ENCODE results near the gene GRM8. TPM values are rescaled to one million over a fixed set of nuclear protein-coding genes. Genes with fewer than 3 reads are reported as not detected.

Gene GRM8
- total and polyA plus RNA-seq, 9 of the 15 experiments (the other 6 are each of a cell fraction or from before 2014, with no cell fraction given), result 0.13 TPM; not detected in 7

GRCh38 chr7:126727930-126728391 is 524.8 kb downstream of the GRM8 start:
- ATAC-seq (peak; percentile 59), FAIRE-seq (no peak), DNase-seq (ENCODE audit: extremely low read depth in 1 of 4, low spot score in 3 of 4) (peak; percentile 15 to 23 (median 18))
- BruUV-seq (replicated peaks), result no TSS peak
- no peak overlapping the region for H3K9ac ChIP-seq (ENCODE audit: insufficient read depth in 1 of 2, low read depth in 2 of 2, low read length in 2 of 2)
- no peaks in the 10 kb centered on the region for H3K9me1 ChIP-seq (ENCODE audit: control insufficient read depth, insufficient read depth, low read length)
- POLR2A ChIA-PET, result interaction anchor here (1.0 kb wide), 1 partner anchor 9 kb away, joined by 4 read pairs; no protein-coding TSS in a partner anchor
- CTCF ChIA-PET (ENCODE audit: low intra/inter-chr PET ratio), result no interaction called here
- intact Hi-C loops (cut with micrococcal nuclease), result no loop called here
- no peak overlapping the region for H3K4me2 ChIP-seq (ENCODE audit: insufficient read depth, low read length)
- H3K9me3 ChIP-seq (replicated peaks; ENCODE audit: control insufficient read depth, insufficient read depth, low read depth, low read length), result no peaks in the 10 kb centered on the region
- H3K36me3 ChIP-seq (ENCODE audit: control insufficient read depth, insufficient read depth, low read length), result no peaks in the 10 kb centered on the region
- no peaks in the 10 kb centered on the region for H3K27me3 ChIP-seq (ENCODE audit: control insufficient read depth in 2 of 2, insufficient read depth in 2 of 2, low read length in 2 of 2)
- no peaks in the 10 kb centered on the region for H3K4me1 ChIP-seq (replicated peaks in 1 of 2; ENCODE audit: control insufficient read depth in 2 of 2, insufficient read depth in 2 of 2, low read length in 2 of 2)
- H2AFZ ChIP-seq (ENCODE audit: low read depth, low read length), result peak overlapping the region; percentile 64; the same call in 1 of the 2 replicates
- in situ Hi-C loops (cut with MboI), result no loop called here
- H3K27ac ChIP-seq (ENCODE audit: extremely low read depth, low read depth, low read length), result peak overlapping the region; percentile 12; the same call in 1 of the 3 replicates
- no peaks in the 10 kb centered on the region for H3K79me2 ChIP-seq (ENCODE audit: control insufficient read depth, insufficient read depth, low read length)
- H3K4me3 ChIP-seq, result no peak overlapping the region
- 1% methylated on average over 5 of the region's 5 CpGs for WGBS (ENCODE audit: insufficient coverage, low coverage, missing lambda C conversion rate)
- H4K20me1 ChIP-seq (replicated peaks; ENCODE audit: control insufficient read depth, insufficient read depth, low read length), result no peaks in the 10 kb centered on the region
- TF ChIP-seq GTF2B (IDR thresholded peaks at IDR 0.05; ENCODE audit: extremely low read depth, insufficient read length) (no peak), MEIS2 (IDR thresholded peaks at IDR 0.05; ENCODE audit: partially characterized antibody) (peak; percentile 2), SAFB (IDR thresholded peaks at IDR 0.05; ENCODE audit: borderline replicate concordance, low read depth, low read length) (no peak), HMG20B (CRISPR knock-in tag; IDR thresholded peaks at IDR 0.05) (no peak), BCL6 (CRISPR knock-in tag; IDR thresholded peaks at IDR 0.05) (no peak), CHCHD3 (CRISPR knock-in tag; IDR thresholded peaks at IDR 0.05) (no peak), ZKSCAN8 (CRISPR knock-in tag; IDR thresholded peaks at IDR 0.05) (0 out of 2 replicates have a peak, but pooled peaks have one; percentile 36), ZSCAN29 (IDR thresholded peaks at IDR 0.05) (no peak), MEF2A (IDR thresholded peaks at IDR 0.05; ENCODE audit: control insufficient read depth, low read depth, low read length) (no peak), ZNF778 (CRISPR knock-in tag; IDR thresholded peaks at IDR 0.05) (no peak), ZNF274 (IDR thresholded peaks at IDR 0.05; ENCODE audit: borderline replicate concordance, low read depth, low read length) (no peak), PKNOX1 (IDR thresholded peaks at IDR 0.05) (peak; percentile 94), CXXC5 (CRISPR knock-in tag; IDR thresholded peaks at IDR 0.05) (no peak), ZNF639 (CRISPR knock-in tag; conservative IDR thresholded peaks at IDR 0.05 in 1 of 2, IDR thresholded peaks at IDR 0.05 in 1 of 2) (0 out of 4 replicates have a peak, but pooled peaks of 1 of the 2 experiments have one; percentile 47), CSDE1 (IDR thresholded peaks at IDR 0.05) (no peak), FOXK1 (CRISPR knock-in tag; IDR thresholded peaks at IDR 0.05; ENCODE audit: borderline replicate concordance) (no peak), ZNF655 (CRISPR knock-in tag; IDR thresholded peaks at IDR 0.05) (no peak), ZBTB1 (CRISPR knock-in tag; IDR thresholded peaks at IDR 0.05; ENCODE audit: borderline replicate concordance, low read depth) (no peak), NCOA6 (IDR thresholded peaks at IDR 0.05) (no peak), NFIC (IDR thresholded peaks at IDR 0.05) (no peak), NFATC3 (IDR thresholded peaks at IDR 0.05) (no peak)

Data from K562 (cell line).